AG04449 (cell line): ENCODE data around the gene ITGB3.
A peak's percentile ranks its signal among the peaks of the same experiment; 100 is the strongest.

ENCODE experiments used
- CTCF ChIA-PET: fragments of 350-600 bp; formaldehyde crosslinking; extraction: SDS; loops from one replicate; lab custom pipeline; 2021; ENCODE audit warnings: antibody characterized with exemption; lab: Yijun Ruan, JAX
- POLR2A ChIA-PET: fragments of 400-600, 350-600 bp; formaldehyde crosslinking; extraction: SDS; loops from one replicate; lab custom pipeline; 2020; ENCODE audit warnings: antibody characterized with exemption, inconsistent platforms; lab: Yijun Ruan, JAX
- DNase-seq: peaks from one replicate; pipeline ENCODE4 v3.0.0-alpha.2; 2010; ENCODE audit warnings: low read depth, low spot score
- H3K4me3 ChIP-seq: 2 replicates; pipeline ENCODE4 v1.5.1; 2011; ENCODE audit warnings: low read depth, mild to moderate bottlenecking, control low read depth, low read length
- CTCF ChIP-seq: IDR thresholded peaks from one replicate; pipeline ENCODE4 v1.5.1; 2011; ENCODE audit warnings: mild to moderate bottlenecking, moderate library complexity, low read length, control low read depth, inconsistent platforms; ENCODE audit not compliant: insufficient read depth; ENCODE audit errors: missing control alignments

Gene ITGB3

GRCh38 chr17:47304186-47304585 is 50.6 kb downstream of the ITGB3 start:
- ChIA-PET CTCF (no interaction called here), POLR2A (no interaction called here)
- DNase-seq = no peak
- TF ChIP-seq CTCF = no peak
- H3K4me3 ChIP-seq = no peak overlapping the region

- no peak for TF ChIP-seq CTCF
- ChIA-PET POLR2A (interaction anchor here (0.9 to 1.4 kb wide), 4 partner anchors 10 to 65 kb away, joined by 3 to 4 read pairs (median 4); no protein-coding TSS in a partner anchor), CTCF (interaction anchor here (0.9 to 2.3 kb wide), 4 partner anchors 8 to 76 kb away, joined by 3 to 13 read pairs (median 4); no protein-coding TSS in a partner anchor)
- peak; percentile 85 for DNase-seq
- no peak overlapping the region for H3K4me3 ChIP-seq
Observed at GRCh38 chr17:47305302-47305923, 51.8 kb downstream of the ITGB3 start.

GRCh38 chr17:47310186-47310733 is 56.6 kb downstream of the ITGB3 start:
- DNase-seq = no peak
- TF ChIP-seq CTCF = no peak
- H3K4me3 ChIP-seq = no peak overlapping the region
- POLR2A ChIA-PET = no interaction called here
- CTCF ChIA-PET = interaction anchor here (3.2 kb wide), 1 partner anchor 80 kb away, joined by 24 read pairs; no protein-coding TSS in a partner anchor

- CTCF ChIA-PET = interaction anchor here (1.1 to 3.2 kb wide), 3 partner anchors 10 to 81 kb away, joined by 3 to 24 read pairs (median 4); no protein-coding TSS in a partner anchor
- no peak for TF ChIP-seq CTCF
- POLR2A ChIA-PET = interaction anchor here (0.7 kb wide), 1 partner anchor 32 kb away, joined by 3 read pairs; no protein-coding TSS in a partner anchor
- no peak overlapping the region for H3K4me3 ChIP-seq
- DNase-seq = no peak
Observed at GRCh38 chr17:47311420-47311819, 57.8 kb downstream of the ITGB3 start.

GRCh38 chr17:47315451-47316266 is 62.0 kb downstream of the ITGB3 start:
- POLR2A ChIA-PET = interaction anchor here (0.6 to 1.2 kb wide), 5 partner anchors 9 to 109 kb away, joined by 3 to 4 read pairs (median 3); partner anchors contain the start of gene EFCAB13
- H3K4me3 ChIP-seq = no peak overlapping the region
- peak; percentile 89 for DNase-seq
- CTCF ChIA-PET = interaction anchor here (0.5 to 4.5 kb wide), 46 partner anchors 8 to 374 kb away, joined by 3 to 100 read pairs (median 5); partner anchors contain the start of genes CDC27, EFCAB13 and MYL4
- peak; percentile 71 for TF ChIP-seq CTCF
